ENCODE results near the gene PRR22.

The PRR22 gene

DNA sequence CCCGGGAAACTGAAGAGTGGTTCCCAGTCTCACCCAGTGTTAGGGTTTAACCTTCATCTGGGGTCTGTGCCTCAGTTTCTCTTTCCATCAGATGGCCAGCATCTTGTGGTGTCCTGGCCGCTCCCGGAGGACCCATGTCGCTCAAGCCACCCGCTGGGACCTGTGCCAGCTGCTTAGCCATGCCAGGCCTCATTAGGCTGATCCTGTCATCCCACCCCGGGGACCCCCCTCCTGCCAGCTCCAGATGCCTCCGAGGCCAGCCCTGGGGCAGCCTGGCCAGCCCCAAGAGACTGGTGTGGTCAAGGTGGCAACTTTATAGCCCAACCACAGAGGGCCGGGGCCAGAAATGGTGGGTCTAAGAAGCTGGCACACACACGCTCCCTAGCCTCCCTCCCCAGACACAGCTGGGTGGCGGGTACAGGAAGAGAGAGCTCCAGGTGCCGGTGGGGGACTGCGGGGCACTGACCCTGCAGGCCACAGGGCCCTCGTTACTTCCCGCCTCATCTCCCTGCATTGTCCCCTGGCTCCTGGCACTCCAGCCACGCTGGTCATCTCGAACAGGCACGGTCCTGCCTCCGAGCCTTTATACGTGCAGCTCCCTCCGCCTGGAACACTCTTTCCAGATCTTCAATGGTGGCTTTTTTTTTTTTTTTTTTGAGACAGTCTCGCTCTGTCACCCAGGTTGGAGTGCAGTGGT lies 23.7 kb upstream of the PRR22 start:
- Histone ChIP-seq H3K36me3 (ENCODE audit: control insufficient read depth, insufficient read depth, low read length) (no peaks in the 10 kb centered on the region), H3K4me3 (ENCODE audit: low read length) (no peak overlapping the region), H3K4me1 (ENCODE audit: control insufficient read depth, insufficient read depth, low read length) (peaks cover 14% of the 10 kb centered on the region), H3K9ac (ENCODE audit: low read length) (no peak overlapping the region), H3K9me3 (ENCODE audit: control insufficient read depth, low read length) (no peaks in the 10 kb centered on the region), H3K27me3 (ENCODE audit: control insufficient read depth, insufficient read depth, low read length) (peaks cover 21% of the 10 kb centered on the region)

- Histone ChIP-seq H3K9me3 (ENCODE audit: control insufficient read depth, low read length) (no peaks in the 10 kb centered on the region), H3K27me3 (ENCODE audit: control insufficient read depth, insufficient read depth, low read length) (peaks cover 32% of the 10 kb centered on the region), H3K36me3 (ENCODE audit: control insufficient read depth, insufficient read depth, low read length) (no peaks in the 10 kb centered on the region), H3K4me1 (ENCODE audit: control insufficient read depth, insufficient read depth, low read length) (peaks cover 24% of the 10 kb centered on the region), H3K9ac (ENCODE audit: low read length) (no peak overlapping the region), H3K4me3 (ENCODE audit: low read length) (no peak overlapping the region)
Observed at GRCh38 chr19:5806905-5807304, 22.4 kb upstream of the PRR22 start.

- no peaks in the 10 kb centered on the region for H3K9me3 ChIP-seq (ENCODE audit: control insufficient read depth, low read length)
- no peaks in the 10 kb centered on the region for H3K36me3 ChIP-seq (ENCODE audit: control insufficient read depth, insufficient read depth, low read length)
- H3K9ac ChIP-seq (ENCODE audit: low read length) = no peak overlapping the region
- peaks cover 31% of the 10 kb centered on the region for H3K4me1 ChIP-seq (ENCODE audit: control insufficient read depth, insufficient read depth, low read length)
- H3K27me3 ChIP-seq (ENCODE audit: control insufficient read depth, insufficient read depth, low read length) = peaks cover 37% of the 10 kb centered on the region
- no peak overlapping the region for H3K4me3 ChIP-seq (ENCODE audit: low read length)
Observed at GRCh38 chr19:5806133-5806489, 21.6 kb upstream of the PRR22 start.

GRCh38 chr19:5805462-5806132 lies 21.1 kb upstream of the PRR22 start:
- H3K9me3 ChIP-seq (ENCODE audit: control insufficient read depth, low read length) = no peaks in the 10 kb centered on the region
- peaks cover 36% of the 10 kb centered on the region for H3K4me1 ChIP-seq (ENCODE audit: control insufficient read depth, insufficient read depth, low read length)
- no peak overlapping the region for H3K4me3 ChIP-seq (ENCODE audit: low read length)
- no peaks in the 10 kb centered on the region for H3K36me3 ChIP-seq (ENCODE audit: control insufficient read depth, insufficient read depth, low read length)
- peaks cover 41% of the 10 kb centered on the region for H3K27me3 ChIP-seq (ENCODE audit: control insufficient read depth, insufficient read depth, low read length)
- H3K9ac ChIP-seq (ENCODE audit: low read length) = no peak overlapping the region

GRCh38 chr19:5804516-5805461 lies 20.2 kb upstream of the PRR22 start, which contains the start of gene NRTN:
NRTN (plus strand) TSS chr19:5805067; CDS start chr19:5824166, 19,099 bp downstream.
- H3K9ac ChIP-seq (ENCODE audit: low read length) = no peak within 1 kb of the TSS
- no peak within 1 kb of the TSS for H3K4me3 ChIP-seq (ENCODE audit: low read length)
- peaks cover 44% of the 10 kb centered on the region for H3K4me1 ChIP-seq (ENCODE audit: control insufficient read depth, insufficient read depth, low read length)
- H3K36me3 ChIP-seq (ENCODE audit: control insufficient read depth, insufficient read depth, low read length) = no peaks in the 10 kb centered on the region
- H3K27me3 ChIP-seq (ENCODE audit: control insufficient read depth, insufficient read depth, low read length) = peaks cover 44% of the 10 kb centered on the region
- no peaks in the 10 kb centered on the region for H3K9me3 ChIP-seq (ENCODE audit: control insufficient read depth, low read length)

DNA sequence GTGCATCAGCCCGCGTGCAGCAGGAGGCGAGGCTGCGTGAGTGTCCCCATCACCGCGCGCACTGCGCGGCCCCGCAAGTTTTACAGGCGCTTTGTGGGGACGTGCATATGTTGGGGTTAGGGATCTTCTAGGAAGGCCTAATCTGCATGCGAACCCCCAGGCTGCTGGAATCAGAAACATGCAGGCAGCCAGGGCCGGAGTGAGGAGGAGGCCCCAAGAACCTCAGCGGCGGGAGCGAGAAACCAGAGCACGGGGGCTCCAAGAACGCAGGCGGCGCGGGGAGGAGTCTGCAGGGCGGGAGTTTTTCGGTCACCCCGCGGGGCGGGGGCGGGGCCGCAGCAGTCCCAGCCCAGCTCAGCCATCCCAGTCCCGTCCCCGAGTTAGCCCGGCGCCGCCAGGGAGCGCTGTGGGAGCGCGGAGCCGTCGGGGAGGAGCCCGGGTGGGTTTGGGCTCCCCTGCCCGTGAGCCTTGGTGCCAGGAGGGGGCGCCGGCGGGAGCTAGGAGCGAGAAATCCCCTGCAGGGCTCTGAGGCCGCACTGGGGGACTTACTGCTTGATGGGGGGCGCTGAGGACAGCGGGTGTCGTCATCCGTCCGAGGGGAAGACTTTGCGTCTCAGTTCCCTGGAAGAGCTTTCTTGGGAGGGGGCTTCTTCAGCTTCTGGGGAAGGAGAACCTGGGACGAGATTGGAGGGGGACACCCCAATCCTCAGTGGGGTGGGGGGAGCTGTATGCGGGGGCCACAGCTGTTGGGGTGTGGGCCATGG lies 19.4 kb upstream of the PRR22 start:
- no peaks in the 10 kb centered on the region for H3K36me3 ChIP-seq (ENCODE audit: control insufficient read depth, insufficient read depth, low read length)
- no peaks in the 10 kb centered on the region for H3K9me3 ChIP-seq (ENCODE audit: control insufficient read depth, low read length)
- H3K9ac ChIP-seq (ENCODE audit: low read length) = no peak overlapping the region
- peaks cover 52% of the 10 kb centered on the region for H3K4me1 ChIP-seq (ENCODE audit: control insufficient read depth, insufficient read depth, low read length)
- H3K27me3 ChIP-seq (ENCODE audit: control insufficient read depth, insufficient read depth, low read length) = peaks cover 44% of the 10 kb centered on the region
- H3K4me3 ChIP-seq (ENCODE audit: low read length) = no peak overlapping the region

- Histone ChIP-seq H3K4me1 (ENCODE audit: control insufficient read depth, insufficient read depth, low read length) (peaks cover 56% of the 10 kb centered on the region), H3K9me3 (ENCODE audit: control insufficient read depth, low read length) (no peaks in the 10 kb centered on the region), H3K27me3 (ENCODE audit: control insufficient read depth, insufficient read depth, low read length) (peaks cover 44% of the 10 kb centered on the region), H3K4me3 (ENCODE audit: low read length) (no peak overlapping the region), H3K9ac (ENCODE audit: low read length) (no peak overlapping the region), H3K36me3 (ENCODE audit: control insufficient read depth, insufficient read depth, low read length) (no peaks in the 10 kb centered on the region)
Observed at GRCh38 chr19:5803441-5803751, 18.9 kb upstream of the PRR22 start.

DNA sequence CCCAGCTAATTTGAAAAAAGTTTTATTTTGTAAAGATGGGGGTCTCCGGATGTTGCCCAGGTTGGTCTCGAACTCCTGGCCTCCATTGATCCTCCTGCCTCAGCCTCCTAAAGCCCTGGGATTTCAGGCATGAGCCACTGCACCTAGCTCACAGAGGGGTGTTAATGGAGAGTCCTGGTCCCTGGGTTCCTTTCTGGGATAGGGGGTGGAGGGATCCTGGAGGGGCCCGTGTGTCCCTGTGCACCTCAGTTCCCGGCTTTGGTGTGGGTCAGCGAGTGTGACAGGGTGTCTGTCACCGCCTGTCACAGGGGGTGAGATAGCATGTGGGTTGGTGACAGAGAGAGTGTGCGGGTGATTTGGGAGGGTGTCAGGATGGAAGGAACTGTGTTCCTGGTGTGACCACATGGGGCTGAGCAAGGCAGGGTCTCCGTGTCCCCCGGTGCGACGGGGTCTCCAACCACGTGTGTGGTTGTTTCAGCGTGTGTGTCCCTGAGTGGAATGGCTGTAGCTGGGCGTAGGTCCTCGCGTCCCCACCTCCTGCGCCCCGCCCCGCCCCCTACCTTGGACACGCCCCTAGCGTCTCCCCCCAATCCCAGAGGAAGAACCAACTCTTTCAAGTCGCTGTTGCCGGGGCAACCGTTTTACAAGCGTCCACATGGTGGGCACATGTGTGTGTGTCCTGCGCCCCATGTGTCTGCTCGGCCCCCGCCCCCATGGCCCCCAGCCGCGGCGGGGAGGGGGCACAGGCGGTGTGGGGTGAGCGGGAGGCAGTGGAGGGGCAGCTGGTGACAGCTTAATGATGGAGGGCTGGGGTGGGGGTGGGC lies 17.5 kb upstream of the PRR22 start:
- Histone ChIP-seq H3K36me3 (ENCODE audit: control insufficient read depth, insufficient read depth, low read length) (no peaks in the 10 kb centered on the region), H3K4me3 (ENCODE audit: low read length) (no peak overlapping the region), H3K9ac (ENCODE audit: low read length) (no peak overlapping the region), H3K27me3 (ENCODE audit: control insufficient read depth, insufficient read depth, low read length) (peaks cover 44% of the 10 kb centered on the region), H3K9me3 (ENCODE audit: control insufficient read depth, low read length) (no peaks in the 10 kb centered on the region), H3K4me1 (ENCODE audit: control insufficient read depth, insufficient read depth, low read length) (peaks cover 56% of the 10 kb centered on the region)

- no peak overlapping the region for H3K9ac ChIP-seq (ENCODE audit: low read length)
- H3K27me3 ChIP-seq (ENCODE audit: control insufficient read depth, insufficient read depth, low read length) = peaks cover 38% of the 10 kb centered on the region
- no peaks in the 10 kb centered on the region for H3K9me3 ChIP-seq (ENCODE audit: control insufficient read depth, low read length)
- peaks cover 56% of the 10 kb centered on the region for H3K4me1 ChIP-seq (ENCODE audit: control insufficient read depth, insufficient read depth, low read length)
- no peaks in the 10 kb centered on the region for H3K36me3 ChIP-seq (ENCODE audit: control insufficient read depth, insufficient read depth, low read length)
- H3K4me3 ChIP-seq (ENCODE audit: low read length) = no peak overlapping the region
Observed at GRCh38 chr19:5800361-5801270, 16.1 kb upstream of the PRR22 start.
